Activated T-helper 2 cell treated with anti-CD3 and anti-CD28 coated beads, Interferon-gamma antibody, Interleukin-2, Interleukin-4, amounts not matched to agents 10 μg/mL and 5 μg/mL and 100 μg/mL, durations not matched to agents 14 hours and 24 hours and 36 hours (primary cell): Measurements from ENCODE around the gene MIEF1. TPM values are rescaled to one million over a fixed set of nuclear protein-coding genes. Genes with fewer than 3 reads are reported as not detected.

Source experiments
- DNase-seq: peaks from one replicate; pipeline ENCODE4 v3.0.0; 2021; ENCODE audit warnings: low spot score
- H3K27ac Mint-ChIP-seq: one replicate; pipeline ENCODE4 v1.8.0; 2021; ENCODE audit warnings: mixed read lengths
- H3K27me3 Mint-ChIP-seq: one replicate; pipeline ENCODE4 v1.8.0; 2021; ENCODE audit warnings: low read depth, mixed read lengths
- H3K36me3 Mint-ChIP-seq: one replicate; pipeline ENCODE4 v1.8.0; 2021; ENCODE audit warnings: low read depth, mixed read lengths
- H3K4me1 Mint-ChIP-seq: one replicate; pipeline ENCODE4 v1.8.0; 2021; ENCODE audit warnings: low read depth, mixed read lengths
- H3K4me3 Mint-ChIP-seq: one replicate; pipeline ENCODE4 v1.8.0; 2021; ENCODE audit warnings: low read depth, mild to moderate bottlenecking, moderate library complexity, mixed read lengths
- H3K9me3 Mint-ChIP-seq: one replicate; pipeline ENCODE4 v1.8.0; 2021; ENCODE audit warnings: mixed read lengths
- intact Hi-C: fragments of 100-400 bp; cut with micrococcal nuclease; formaldehyde crosslinking; loops from one replicate; pipeline ENCODE4 v1.15.1; 2023
- total RNA-seq: library from RNA; stranded (reverse); gene quantifications from 2 replicates; pipeline ENCODE4 v1.2.3, GENCODE V29; 2022

Gene MIEF1
- total RNA-seq, 1 donor from 2014 or later: 46.9 TPM

DNA sequence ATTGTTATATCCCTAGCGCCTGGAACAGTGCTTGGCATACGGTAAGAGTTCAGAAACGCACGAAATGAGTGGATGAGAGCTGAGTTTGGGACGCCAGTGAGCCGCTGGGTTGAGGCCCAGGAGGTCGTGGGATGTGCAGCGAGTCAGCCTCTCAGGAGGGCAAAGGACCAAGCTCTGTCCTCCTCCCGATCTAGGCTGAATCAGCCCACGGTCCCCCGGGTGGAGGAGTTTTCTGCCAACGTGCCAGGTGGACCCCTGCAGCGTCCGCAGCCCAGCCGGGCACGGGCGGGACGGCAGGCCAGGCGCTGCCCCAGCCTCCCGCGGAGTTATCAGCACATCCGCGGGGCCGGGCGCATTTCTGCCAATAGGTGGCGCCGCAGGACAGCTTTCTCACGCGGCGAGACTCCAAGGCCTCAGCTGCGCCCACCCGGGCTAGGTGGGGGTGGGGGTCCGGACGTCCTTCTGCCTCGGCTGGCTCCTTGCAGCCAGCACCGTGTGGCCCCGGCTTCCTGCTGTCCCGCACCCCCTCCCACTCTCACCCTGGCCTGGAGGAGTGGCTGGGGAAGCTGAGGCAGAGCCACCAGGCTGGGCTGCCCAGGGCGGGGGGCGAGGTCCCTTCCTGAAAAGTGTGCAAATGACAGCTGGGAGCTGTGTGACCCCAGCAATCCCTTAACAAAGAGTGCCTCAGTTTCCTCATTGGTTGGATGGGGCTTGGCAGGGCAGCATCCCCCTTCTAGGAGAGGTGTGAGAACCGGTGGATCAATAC lies 32.7 kb downstream of the MIEF1 start:
- H3K27ac Mint-ChIP-seq: no peak overlapping the region
- H3K4me3 Mint-ChIP-seq: no peak overlapping the region

DNA sequence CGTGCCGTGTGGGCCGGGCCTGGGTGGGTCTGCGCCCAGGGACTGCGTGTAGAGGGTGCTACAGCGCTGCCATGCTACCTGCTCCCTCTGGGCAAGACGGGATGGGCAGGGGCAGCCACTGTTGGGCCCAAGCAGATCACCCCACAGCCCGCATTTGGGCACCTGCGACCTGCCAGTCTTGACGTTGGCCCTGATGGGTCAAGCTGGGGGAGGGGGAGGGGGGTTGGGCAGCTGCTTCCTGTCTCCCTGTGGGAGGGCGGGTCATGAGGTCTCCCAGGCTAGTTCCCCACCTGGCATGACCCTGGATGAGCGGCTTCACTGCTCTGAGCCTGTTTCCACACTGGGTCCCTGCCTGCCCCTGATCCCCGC lies 33.3 kb downstream of the MIEF1 start:
- no peaks in the 10 kb centered on the region for H3K9me3 Mint-ChIP-seq
- peaks cover 23% of the 10 kb centered on the region for H3K36me3 Mint-ChIP-seq
- H3K27me3 Mint-ChIP-seq: no peaks in the 10 kb centered on the region
- H3K4me1 Mint-ChIP-seq: peaks cover 24% of the 10 kb centered on the region
- intact Hi-C loops: no loop called here
- H3K4me3 Mint-ChIP-seq: no peak overlapping the region
- H3K27ac Mint-ChIP-seq: no peak overlapping the region
- no peak for DNase-seq

More for the DNA sequence above, 32.7 kb downstream of the MIEF1 start:
- peaks cover 28% of the 10 kb centered on the region for H3K36me3 Mint-ChIP-seq
- peak; percentile 62 for DNase-seq
- intact Hi-C loops: loop anchor here (5.0 kb wide), 3 partner anchors 398 to 1418 kb away; partner anchors contain the start of genes RBX1 and TNRC6B
- no peaks in the 10 kb centered on the region for H3K27me3 Mint-ChIP-seq
- no peaks in the 10 kb centered on the region for H3K9me3 Mint-ChIP-seq
- peaks cover 30% of the 10 kb centered on the region for H3K4me1 Mint-ChIP-seq

DNA sequence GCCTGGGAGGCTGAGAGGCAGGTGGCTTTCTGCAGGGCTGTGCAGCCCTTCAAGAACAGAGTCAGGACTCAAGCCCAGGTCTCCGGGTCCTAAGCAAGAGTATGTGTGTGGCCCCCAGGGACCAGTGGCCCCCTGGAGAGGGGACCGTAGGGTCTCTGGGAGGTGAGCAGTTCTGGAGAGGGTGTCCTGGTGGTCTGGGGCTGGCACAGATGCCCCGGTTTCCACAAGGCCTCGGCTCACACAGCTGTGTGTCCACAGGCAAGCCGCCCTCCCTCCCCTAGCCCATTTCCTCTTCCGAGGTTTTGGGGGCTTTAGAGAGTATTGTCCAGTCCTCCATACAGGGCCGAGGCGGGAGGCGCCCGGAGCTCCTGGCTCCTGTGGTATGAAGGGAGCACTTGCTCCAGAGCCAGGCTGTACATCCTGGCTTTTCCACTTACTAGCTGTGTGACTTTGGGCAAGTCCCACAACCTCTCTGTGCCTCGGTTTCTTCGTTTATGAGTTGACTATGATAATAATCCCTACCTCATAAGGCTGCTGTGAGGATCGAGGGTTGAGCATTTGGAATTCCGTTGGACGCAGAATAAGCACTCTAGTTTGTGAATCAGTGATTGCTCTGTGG lies 33.9 kb downstream of the MIEF1 start:
- no peak for DNase-seq
- H3K36me3 Mint-ChIP-seq: peaks cover 17% of the 10 kb centered on the region
- no peaks in the 10 kb centered on the region for H3K27me3 Mint-ChIP-seq
- peaks cover 19% of the 10 kb centered on the region for H3K4me1 Mint-ChIP-seq
- H3K27ac Mint-ChIP-seq: no peak overlapping the region
- no peaks in the 10 kb centered on the region for H3K9me3 Mint-ChIP-seq
- no peak overlapping the region for H3K4me3 Mint-ChIP-seq
- intact Hi-C loops: loop anchor here (1.0 kb wide), 1 partner anchor 18 kb away; no protein-coding TSS in a partner anchor

GRCh38 chr22:39536711-39537110 lies 34.6 kb downstream of the MIEF1 start:
- H3K4me1 Mint-ChIP-seq: peaks cover 12% of the 10 kb centered on the region
- no peaks in the 10 kb centered on the region for H3K9me3 Mint-ChIP-seq
- H3K27ac Mint-ChIP-seq: no peak overlapping the region
- intact Hi-C loops: loop anchor here (1.0 kb wide), 1 partner anchor 18 kb away; no protein-coding TSS in a partner anchor
- peaks cover 9% of the 10 kb centered on the region for H3K36me3 Mint-ChIP-seq
- H3K27me3 Mint-ChIP-seq: peaks cover 2% of the 10 kb centered on the region
- no peak overlapping the region for H3K4me3 Mint-ChIP-seq
- no peak for DNase-seq

GRCh38 chr22:39537975-39538374 lies 35.9 kb downstream of the MIEF1 start:
- H3K27me3 Mint-ChIP-seq: peaks cover 5% of the 10 kb centered on the region
- intact Hi-C loops: no loop called here
- H3K36me3 Mint-ChIP-seq: no peaks in the 10 kb centered on the region
- no peak overlapping the region for H3K27ac Mint-ChIP-seq
- no peaks in the 10 kb centered on the region for H3K9me3 Mint-ChIP-seq
- no peak overlapping the region for H3K4me3 Mint-ChIP-seq
- H3K4me1 Mint-ChIP-seq: peaks cover 5% of the 10 kb centered on the region
- DNase-seq: no peak

GRCh38 chr22:39543095-39543494 lies 41.0 kb downstream of the MIEF1 start:
- no peak overlapping the region for H3K27ac Mint-ChIP-seq
- intact Hi-C loops: no loop called here

DNA sequence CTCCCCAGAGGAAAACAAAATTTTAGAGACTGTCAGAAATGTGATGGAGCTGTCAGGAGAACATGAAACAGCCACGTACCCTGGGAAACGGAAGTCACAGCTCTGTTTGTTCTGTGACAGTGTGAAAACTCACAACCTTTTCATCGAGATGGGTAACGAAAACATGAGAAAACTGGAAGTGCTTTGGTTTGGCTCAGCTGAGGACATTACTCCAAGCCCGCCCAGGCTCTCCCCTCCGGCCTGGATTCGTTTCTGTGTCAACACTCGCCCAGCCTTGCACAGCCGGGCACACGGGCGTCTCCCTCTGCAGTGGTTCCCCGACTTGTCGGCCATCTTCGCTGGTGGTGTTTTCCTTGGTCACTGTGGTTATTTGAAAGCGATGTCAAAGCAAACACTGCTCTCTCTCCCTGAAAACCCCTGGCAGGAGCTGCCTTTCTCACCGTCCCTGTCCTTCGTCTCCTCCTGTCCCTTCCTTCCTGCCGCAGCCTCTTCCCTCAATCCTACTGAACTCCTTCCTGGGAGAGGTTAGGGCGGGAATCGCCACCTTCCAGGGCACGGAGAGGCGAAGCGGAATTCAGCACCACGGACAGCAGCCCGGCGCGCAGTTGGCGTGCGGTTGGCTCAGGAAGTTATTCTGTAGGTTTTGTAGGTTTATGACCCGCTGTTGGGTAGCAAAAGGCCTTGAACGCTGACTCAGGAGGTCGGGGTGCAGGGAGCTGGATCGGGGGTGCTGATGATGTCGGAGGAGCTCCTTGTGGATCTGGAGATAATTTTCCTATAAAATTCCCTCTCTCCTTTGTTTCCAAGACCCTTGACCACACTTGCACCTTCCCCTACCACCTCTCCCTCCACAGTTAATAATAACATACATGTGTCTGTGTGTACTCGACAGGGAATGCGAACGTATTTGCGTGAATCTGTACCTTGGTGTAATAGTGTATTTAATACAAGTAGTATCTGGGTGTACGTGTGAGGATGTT lies 43.6 kb downstream of the MIEF1 start:
- intact Hi-C loops: no loop called here
- H3K9me3 Mint-ChIP-seq: no peaks in the 10 kb centered on the region
- no peak overlapping the region for H3K4me3 Mint-ChIP-seq
- H3K4me1 Mint-ChIP-seq: peaks cover 6% of the 10 kb centered on the region
- H3K36me3 Mint-ChIP-seq: no peaks in the 10 kb centered on the region
- H3K27ac Mint-ChIP-seq: no peak overlapping the region
- H3K27me3 Mint-ChIP-seq: peaks cover 32% of the 10 kb centered on the region
- DNase-seq: peak; percentile 56

More at GRCh38 chr22:39543095-39543494, 41.0 kb downstream of the MIEF1 start:
- Mint-ChIP-seq H3K4me1 (peaks cover 6% of the 10 kb centered on the region), H3K36me3 (no peaks in the 10 kb centered on the region), H3K27me3 (peaks cover 28% of the 10 kb centered on the region), H3K9me3 (no peaks in the 10 kb centered on the region), H3K4me3 (no peak overlapping the region)
- no peak for DNase-seq

DNA sequence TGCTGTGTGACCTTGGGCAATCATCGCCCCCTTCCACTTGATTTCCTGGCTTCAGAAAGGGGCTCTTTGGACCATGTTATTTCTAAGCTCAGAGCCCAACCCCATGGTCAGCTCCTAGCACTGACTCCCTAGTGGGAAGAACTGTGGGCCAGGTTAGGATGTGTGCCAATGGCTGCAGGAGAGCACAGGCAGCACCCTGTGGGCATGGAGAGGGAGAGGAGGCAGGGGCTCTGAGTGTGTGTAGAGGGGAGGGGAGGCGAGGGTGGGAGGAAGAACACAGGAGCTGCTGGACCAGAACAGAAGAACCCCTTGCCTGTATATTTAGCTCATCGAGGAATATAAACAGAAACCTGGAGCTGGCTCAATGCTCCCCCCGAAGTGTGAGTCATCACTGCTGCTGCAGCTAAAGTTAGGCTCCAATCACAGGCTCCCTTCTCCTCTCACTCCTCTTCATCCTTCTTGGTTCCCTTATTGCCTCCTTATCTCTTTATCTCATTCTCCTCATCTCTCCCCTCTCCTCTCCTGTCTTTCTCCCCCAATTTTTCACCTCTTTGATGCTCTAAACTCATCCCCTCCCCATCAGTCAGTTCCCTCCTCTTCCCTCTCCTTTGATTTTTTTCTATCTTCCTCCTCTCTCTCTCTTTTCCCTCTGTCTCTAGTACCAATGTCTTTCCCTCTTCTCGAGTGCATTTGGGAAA lies 44.9 kb downstream of the MIEF1 start:
- intact Hi-C loops: no loop called here
- no peak for DNase-seq
- H3K36me3 Mint-ChIP-seq: no peaks in the 10 kb centered on the region

DNA sequence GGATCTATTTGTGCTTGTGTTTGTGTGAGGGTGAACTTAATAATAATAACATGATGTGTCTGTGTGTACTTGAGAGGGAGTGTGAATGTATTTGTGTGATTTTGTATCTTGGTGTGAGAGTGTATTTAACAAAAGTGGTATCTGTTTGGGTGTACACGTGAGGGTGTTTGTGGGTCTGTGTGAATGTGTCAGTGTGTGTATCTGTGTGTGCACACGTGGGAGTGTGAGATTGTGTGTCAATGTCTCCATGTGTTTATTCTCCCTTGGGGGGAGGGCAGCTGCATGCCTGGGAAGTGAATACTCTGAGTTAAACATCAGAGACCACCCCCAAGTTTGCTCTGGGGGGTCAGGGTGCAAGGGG lies 45.5 kb downstream of the MIEF1 start:
- intact Hi-C loops: no loop called here
- Mint-ChIP-seq H3K4me1 (peaks cover 6% of the 10 kb centered on the region), H3K27ac (no peak overlapping the region), H3K36me3 (no peaks in the 10 kb centered on the region), H3K27me3 (peaks cover 35% of the 10 kb centered on the region), H3K9me3 (no peaks in the 10 kb centered on the region), H3K4me3 (no peak overlapping the region)
- no peak for DNase-seq

More for the DNA sequence above, 44.9 kb downstream of the MIEF1 start:
- H3K27ac Mint-ChIP-seq: no peak overlapping the region
- H3K4me3 Mint-ChIP-seq: no peak overlapping the region
- peaks cover 35% of the 10 kb centered on the region for H3K27me3 Mint-ChIP-seq
- H3K4me1 Mint-ChIP-seq: peaks cover 6% of the 10 kb centered on the region
- no peaks in the 10 kb centered on the region for H3K9me3 Mint-ChIP-seq

GRCh38 chr22:39553429-39553828 lies 51.3 kb downstream of the MIEF1 start:
- Mint-ChIP-seq H3K4me3 (no peak overlapping the region), H3K27ac (no peak overlapping the region), H3K9me3 (no peaks in the 10 kb centered on the region), H3K4me1 (peaks cover 2% of the 10 kb centered on the region), H3K27me3 (peaks cover 47% of the 10 kb centered on the region), H3K36me3 (no peaks in the 10 kb centered on the region)
- no peak for DNase-seq
- intact Hi-C loops: no loop called here

DNA sequence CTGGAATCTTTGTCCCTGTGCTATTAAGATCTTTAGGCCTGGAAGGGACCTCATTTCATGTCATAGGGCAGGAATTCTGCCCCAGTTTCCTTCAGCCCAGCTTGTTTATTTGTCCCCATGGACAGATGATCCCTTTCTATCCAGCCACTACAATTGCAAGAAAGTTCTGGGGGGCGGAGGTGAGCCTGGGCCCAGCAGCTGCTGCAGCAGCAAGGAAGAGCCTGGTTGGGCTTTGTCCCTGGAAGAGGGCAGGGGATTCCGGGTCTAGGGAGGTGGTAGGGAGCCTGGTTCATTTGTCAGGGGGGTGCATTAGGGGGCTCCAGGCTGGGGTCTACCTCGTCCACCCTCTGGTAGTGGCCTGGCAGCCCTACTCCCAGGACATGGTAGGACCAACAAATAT lies 52.1 kb downstream of the MIEF1 start:
- intact Hi-C loops: loop anchor here (1.0 kb wide), 1 partner anchor 18 kb away; no protein-coding TSS in a partner anchor
- Mint-ChIP-seq H3K4me3 (no peak overlapping the region), H3K9me3 (no peaks in the 10 kb centered on the region), H3K27ac (no peak overlapping the region), H3K4me1 (peaks cover 2% of the 10 kb centered on the region), H3K27me3 (peaks cover 51% of the 10 kb centered on the region), H3K36me3 (no peaks in the 10 kb centered on the region)
- no peak for DNase-seq
